GM12892 (cell line): ENCODE measurements around the gene SUPT3H.

ENCODE experiments used
- POLR2A ChIP-seq: IDR thresholded peaks from 2 replicates; pipeline ENCODE4 v1.6.1; 2011; ENCODE audit warnings: low read depth, low read length, control low read depth
- TAF1 ChIP-seq: IDR thresholded peaks from 2 replicates; pipeline ENCODE4 v1.6.1; 2011; ENCODE audit warnings: low read depth, mild to moderate bottlenecking, control low read depth, low read length, borderline replicate concordance

DNA sequence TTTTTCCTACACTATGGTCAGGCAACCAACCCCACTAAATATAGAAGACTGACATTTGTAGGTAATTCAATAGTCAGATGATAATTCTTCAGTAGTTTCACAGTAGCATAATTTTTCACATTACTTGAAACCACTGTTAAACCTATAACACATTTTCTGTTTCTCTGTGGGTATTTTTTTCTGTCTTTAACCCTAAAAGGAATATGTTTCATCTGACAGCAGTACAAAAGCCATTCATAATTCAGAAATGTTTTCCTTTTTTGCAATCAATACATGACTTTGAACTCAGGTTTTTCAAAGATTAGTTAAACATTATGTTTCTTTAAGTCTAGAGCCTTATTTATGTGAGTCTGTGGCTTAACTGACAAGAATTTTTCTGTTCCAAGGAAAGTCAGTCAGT lies 178.2 kb downstream of the SUPT3H start:
- TF ChIP-seq TAF1 (no peak), POLR2A (no peak)
